DND-41 (cell line): ENCODE measurements around the gene CSNK1G1.

Experiments
- CTCF ChIP-seq: IDR thresholded peaks from 2 replicates; pipeline ENCODE4 v1.5.1; 2012; ENCODE audit warnings: borderline replicate concordance, low read length, moderate library complexity, mild to moderate bottlenecking; ENCODE audit not compliant: poor library complexity, severe bottlenecking; ENCODE audit errors: extremely low read depth
- EZH2 ChIP-seq: IDR thresholded peaks from 3 replicates; pipeline ENCODE4 v1.6.1; 2012; ENCODE audit warnings: borderline replicate concordance, low read depth, mild to moderate bottlenecking, moderate library complexity, low read length, inconsistent platforms; ENCODE audit not compliant: severe bottlenecking

- TF ChIP-seq CTCF (peak; percentile 49), EZH2 (no peak)
These were observed 206.5 kb downstream of the CSNK1G1 start for GRCh38 chr15:64149424-64149823.
